Measurements from ENCODE around the gene SUSD3. TPM values are rescaled to one million over a fixed set of nuclear protein-coding genes. Genes with fewer than 3 reads are reported as not detected.

Gene SUSD3
- total and polyA plus RNA-seq, 3 experiments from 2014 or later, result 11.3 to 103 (median 12.3) TPM

DNA sequence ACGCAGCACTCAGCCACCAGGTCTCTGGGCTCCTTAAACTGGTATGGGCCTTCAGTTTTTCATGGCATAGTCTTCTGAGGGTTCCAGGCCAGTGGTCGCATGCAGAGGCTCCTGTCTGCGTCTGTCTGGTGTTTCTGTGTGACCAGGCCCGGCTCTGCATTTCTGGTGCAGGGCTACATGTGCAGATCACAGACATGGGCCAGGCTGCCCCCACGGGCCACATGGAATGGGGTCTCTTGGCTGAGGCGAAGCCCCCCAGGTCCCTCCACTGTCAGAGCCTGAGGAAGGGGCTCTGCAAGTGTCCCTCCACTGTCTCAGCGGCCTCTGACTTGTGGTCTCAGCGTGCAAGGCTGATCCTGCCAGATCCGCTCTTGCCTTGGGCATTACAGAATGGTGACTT, 21.9 kb downstream of the SUSD3 start:
- H3K36me3 ChIP-seq (ENCODE audit: insufficient read depth, low read length), result peaks cover 32% of the 10 kb centered on the region

DNA sequence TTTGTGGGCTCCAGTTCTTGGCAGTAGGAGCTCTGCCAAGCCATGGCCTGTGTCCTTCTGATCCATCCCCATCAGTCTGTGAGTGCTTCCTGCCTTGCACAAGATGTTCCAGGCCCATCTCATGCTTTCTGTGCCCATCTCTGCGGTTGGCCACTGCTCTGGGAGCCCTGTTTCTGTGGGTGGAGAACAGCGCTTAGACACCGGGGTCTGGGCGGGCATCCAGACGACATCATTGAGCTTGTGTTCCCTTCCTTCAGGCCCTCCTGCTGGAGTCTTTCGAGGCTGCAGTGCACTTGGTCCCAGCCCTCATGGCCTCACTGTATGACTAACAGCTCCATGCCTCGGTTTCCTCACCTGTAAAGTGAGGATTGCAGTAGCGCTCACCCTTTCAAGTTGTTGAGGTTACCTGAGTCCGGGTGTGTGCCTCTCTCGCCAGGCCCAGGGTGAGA, 22.6 kb downstream of the SUSD3 start:
- H3K4me1 Mint-ChIP-seq, result peaks cover 13 to 44% (median 14%) of the 10 kb centered on the region in 3 donors
- no peak overlapping the region for H3K4me3 ChIP-seq (ENCODE audit: low read length)
- no peak overlapping the region for H3K27ac ChIP-seq (ENCODE audit: low read depth, low read length)
- ChIA-PET CTCF (interaction anchor here (0.8 to 2.2 kb wide), 3 partner anchors 8 to 77 kb away, joined by 3 to 8 read pairs (median 6); no protein-coding TSS in a partner anchor), POLR2A (no interaction called here)
- peak overlapping the region in 3 of 8 donors; percentile 37 to 77 (median 50) for H3K27ac Mint-ChIP-seq
- H3K9me3 Mint-ChIP-seq, result no peaks in the 10 kb centered on the region
- peaks cover 35% of the 10 kb centered on the region for H3K36me3 ChIP-seq (ENCODE audit: insufficient read depth, low read length)
- H3K36me3 Mint-ChIP-seq, result peaks cover 14 to 75% (median 23%) of the 10 kb centered on the region in 3 donors
- no peaks in the 10 kb centered on the region for H3K27me3 ChIP-seq (ENCODE audit: insufficient read depth, low read length, poor library complexity, severe bottlenecking)
- peaks cover 23% of the 10 kb centered on the region for H3K4me1 ChIP-seq (ENCODE audit: insufficient read depth, low read length)
- no peak overlapping the region for H3K4me3 Mint-ChIP-seq
- no peak for DNase-seq
- no peaks in the 10 kb centered on the region for H3K9me3 ChIP-seq (ENCODE audit: low read length)
- no peaks in the 10 kb centered on the region for H3K27me3 Mint-ChIP-seq

More for the DNA sequence above, 21.9 kb downstream of the SUSD3 start:
- H3K27me3 Mint-ChIP-seq, result no peaks in the 10 kb centered on the region
- ChIA-PET POLR2A (no interaction called here), CTCF (interaction anchor here (0.8 to 2.2 kb wide), 2 partner anchors 9 to 52 kb away, joined by 3 to 6 read pairs; no protein-coding TSS in a partner anchor)
- no peaks in the 10 kb centered on the region for H3K9me3 ChIP-seq (ENCODE audit: low read length)
- H3K4me3 Mint-ChIP-seq, result no peak overlapping the region
- H3K4me1 Mint-ChIP-seq, result peaks cover 13 to 51% (median 15%) of the 10 kb centered on the region in 3 donors
- H3K4me3 ChIP-seq (ENCODE audit: low read length), result no peak overlapping the region
- H3K27me3 ChIP-seq (ENCODE audit: insufficient read depth, low read length, poor library complexity, severe bottlenecking), result no peaks in the 10 kb centered on the region
- H3K9me3 Mint-ChIP-seq, result no peaks in the 10 kb centered on the region
- no peak overlapping the region for H3K27ac ChIP-seq (ENCODE audit: low read depth, low read length)
- peak overlapping the region in 1 of 8 donors; percentile 37 for H3K27ac Mint-ChIP-seq
- H3K4me1 ChIP-seq (ENCODE audit: insufficient read depth, low read length), result peaks cover 25% of the 10 kb centered on the region
- H3K36me3 Mint-ChIP-seq, result peaks cover 9 to 71% (median 18%) of the 10 kb centered on the region in 3 donors
- no peak for DNase-seq

DNA sequence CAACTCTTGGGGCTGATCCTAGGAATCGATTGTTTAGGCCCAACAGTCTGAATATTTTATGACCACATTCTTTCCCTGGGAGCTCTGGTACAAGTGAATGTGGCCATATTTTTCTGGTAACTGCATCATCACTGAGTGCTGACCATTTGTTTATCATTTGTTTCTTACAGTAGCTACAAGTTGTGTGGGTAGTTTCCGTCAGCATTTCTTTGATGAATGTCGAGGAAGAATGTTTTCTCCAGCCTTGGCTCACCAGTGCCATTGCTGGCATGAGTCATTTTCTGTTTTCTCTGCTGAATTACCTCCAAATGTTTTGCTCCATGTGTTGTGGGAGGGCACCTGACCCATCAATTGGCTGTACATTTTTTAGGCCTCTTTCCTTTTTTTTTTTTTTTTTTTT, 23.4 kb downstream of the SUSD3 start:
- peaks cover 13 to 40% (median 14%) of the 10 kb centered on the region in 3 donors for H3K4me1 Mint-ChIP-seq
- POLR2A ChIA-PET, result no interaction called here
- CTCF ChIA-PET, result interaction anchor here (2.0 to 2.5 kb wide), 3 partner anchors 8 to 78 kb away, joined by 6 to 8 read pairs (median 6); no protein-coding TSS in a partner anchor
- peaks cover 19% of the 10 kb centered on the region for H3K4me1 ChIP-seq (ENCODE audit: insufficient read depth, low read length)
- no peaks in the 10 kb centered on the region for H3K27me3 ChIP-seq (ENCODE audit: insufficient read depth, low read length, poor library complexity, severe bottlenecking)
- no peaks in the 10 kb centered on the region for H3K9me3 Mint-ChIP-seq
- peaks cover 18 to 74% (median 27%) of the 10 kb centered on the region in 3 donors for H3K36me3 Mint-ChIP-seq
- no peaks in the 10 kb centered on the region for H3K27me3 Mint-ChIP-seq
- no peak overlapping the region for H3K27ac ChIP-seq (ENCODE audit: low read depth, low read length)
- H3K4me3 Mint-ChIP-seq, result no peak overlapping the region
- H3K36me3 ChIP-seq (ENCODE audit: insufficient read depth, low read length), result peaks cover 37% of the 10 kb centered on the region
- H3K27ac Mint-ChIP-seq, result no peak overlapping the region
- no peaks in the 10 kb centered on the region for H3K9me3 ChIP-seq (ENCODE audit: low read length)
- DNase-seq, result no peak
- H3K4me3 ChIP-seq (ENCODE audit: low read length), result no peak overlapping the region

DNA sequence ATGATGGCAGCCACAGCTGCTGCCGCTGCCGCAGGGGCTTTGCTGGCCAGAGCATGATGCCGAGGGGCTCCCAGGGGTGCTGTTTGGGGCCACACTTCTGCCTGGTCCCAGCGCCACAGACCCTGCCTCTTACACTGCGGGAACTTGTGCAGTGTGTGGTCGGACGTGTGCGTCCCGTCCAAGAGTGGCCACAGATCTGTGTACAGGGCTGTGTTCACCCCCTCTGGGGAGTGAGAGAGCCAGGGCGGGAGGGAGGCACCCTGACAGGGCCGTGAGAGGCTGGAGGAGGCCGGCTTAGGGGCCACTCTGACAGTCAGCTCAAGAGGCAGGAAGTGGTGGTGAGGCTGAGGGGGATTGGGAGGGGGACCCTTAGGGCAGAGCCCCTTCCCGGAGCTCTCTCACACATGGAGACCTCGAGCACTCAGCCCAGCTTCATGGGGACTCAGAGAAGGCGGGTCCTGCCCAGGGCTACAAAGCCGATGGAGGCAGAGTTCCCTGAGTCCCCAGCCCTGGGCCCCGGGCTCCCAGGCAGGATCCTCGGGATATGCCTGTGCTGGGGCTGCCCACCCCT, 24.4 kb downstream of the SUSD3 start:
- peaks cover 15 to 70% (median 25%) of the 10 kb centered on the region in 3 donors for H3K36me3 Mint-ChIP-seq
- H3K27ac ChIP-seq (ENCODE audit: low read depth, low read length), result no peak overlapping the region

DNA sequence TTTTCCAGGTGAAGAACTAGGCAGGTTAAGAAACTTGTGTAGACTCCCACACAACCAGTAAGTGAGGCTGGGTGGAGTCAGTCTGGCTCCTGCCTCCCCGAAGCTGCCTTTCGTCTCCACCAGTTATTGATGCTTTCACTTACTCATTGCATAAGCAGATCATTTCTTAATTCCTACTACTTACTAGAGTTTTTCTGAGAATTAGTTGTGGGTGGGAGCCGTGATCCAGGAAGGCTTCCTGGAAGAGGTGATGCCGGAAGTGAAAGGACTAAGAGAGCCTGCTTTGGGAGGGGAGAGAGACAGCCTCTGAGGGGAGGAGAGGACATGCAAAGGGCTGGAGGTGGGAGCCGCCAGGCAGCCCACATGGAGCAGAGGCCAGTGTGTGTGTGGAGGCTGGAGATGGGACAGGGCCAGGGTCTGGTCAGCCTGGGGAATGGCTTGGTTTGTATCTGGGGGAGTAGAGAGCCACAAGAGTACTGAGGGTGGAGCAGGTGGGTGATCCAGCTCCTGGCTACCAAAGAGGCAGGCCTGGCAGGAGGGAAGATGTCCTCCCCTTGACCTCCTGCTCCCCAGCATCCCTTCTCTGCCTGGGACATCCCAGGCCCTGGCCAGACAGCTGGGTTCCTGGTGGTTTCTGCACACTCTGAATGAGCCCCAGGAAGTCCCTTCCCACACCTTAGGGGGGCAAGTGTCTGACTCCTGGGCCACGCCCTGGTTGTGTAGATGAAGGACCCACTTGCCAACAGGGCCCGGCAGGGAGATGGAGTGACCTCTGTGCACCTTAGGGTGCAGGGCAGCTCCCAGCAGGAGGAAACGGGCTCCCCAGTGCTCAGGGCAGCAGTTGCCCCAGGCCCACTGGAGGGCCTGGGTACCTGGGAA, 25.3 kb downstream of the SUSD3 start:
- H3K36me3 Mint-ChIP-seq, result peaks cover 15 to 74% (median 28%) of the 10 kb centered on the region in 3 donors
- peak overlapping the region in 5 of 7 donors; percentile 23 to 66 (median 58) for H3K4me3 Mint-ChIP-seq
- H3K4me1 Mint-ChIP-seq, result peaks cover 12 to 33% (median 13%) of the 10 kb centered on the region in 3 donors
- Histone ChIP-seq H3K4me3 (ENCODE audit: low read length) (no peak overlapping the region), H3K27me3 (ENCODE audit: insufficient read depth, low read length, poor library complexity, severe bottlenecking) (no peaks in the 10 kb centered on the region), H3K4me1 (ENCODE audit: insufficient read depth, low read length) (peaks cover 19% of the 10 kb centered on the region), H3K9me3 (ENCODE audit: low read length) (no peaks in the 10 kb centered on the region), H3K36me3 (ENCODE audit: insufficient read depth, low read length) (peaks cover 37% of the 10 kb centered on the region), H3K27ac (ENCODE audit: low read depth, low read length) (no peak overlapping the region)
- CTCF ChIA-PET, result interaction anchor here (2.5 kb wide), 1 partner anchor 26 kb away, joined by 6 read pairs; no protein-coding TSS in a partner anchor
- H3K9me3 Mint-ChIP-seq, result no peaks in the 10 kb centered on the region
- H3K27me3 Mint-ChIP-seq, result no peaks in the 10 kb centered on the region
- H3K27ac Mint-ChIP-seq, result peak overlapping the region; percentile 60 to 99 (median 79)
- DNase-seq, result no peak
- POLR2A ChIA-PET, result interaction anchor here (1.5 kb wide), 2 partner anchors 11 to 13 kb away, joined by 3 to 6 read pairs; no protein-coding TSS in a partner anchor

More for the DNA sequence above, 24.4 kb downstream of the SUSD3 start:
- ChIA-PET CTCF (interaction anchor here (2.0 to 2.5 kb wide), 2 partner anchors 26 to 79 kb away, joined by 6 to 8 read pairs; no protein-coding TSS in a partner anchor), POLR2A (interaction anchor here (1.5 kb wide), 2 partner anchors 12 kb away, joined by 3 to 6 read pairs; no protein-coding TSS in a partner anchor)
- DNase-seq, result peak in 1 of 5 donors; percentile 46
- Mint-ChIP-seq H3K27ac (peak overlapping the region in 5 of 8 donors; percentile 22 to 83 (median 63)), H3K4me1 (peaks cover 12 to 33% (median 13%) of the 10 kb centered on the region in 3 donors), H3K9me3 (no peaks in the 10 kb centered on the region), H3K4me3 (peak overlapping the region in 1 of 7 donors; percentile 57), H3K27me3 (no peaks in the 10 kb centered on the region)
- Histone ChIP-seq H3K4me3 (ENCODE audit: low read length) (no peak overlapping the region), H3K9me3 (ENCODE audit: low read length) (no peaks in the 10 kb centered on the region), H3K4me1 (ENCODE audit: insufficient read depth, low read length) (peaks cover 19% of the 10 kb centered on the region), H3K36me3 (ENCODE audit: insufficient read depth, low read length) (peaks cover 37% of the 10 kb centered on the region), H3K27me3 (ENCODE audit: insufficient read depth, low read length, poor library complexity, severe bottlenecking) (no peaks in the 10 kb centered on the region)

DNA sequence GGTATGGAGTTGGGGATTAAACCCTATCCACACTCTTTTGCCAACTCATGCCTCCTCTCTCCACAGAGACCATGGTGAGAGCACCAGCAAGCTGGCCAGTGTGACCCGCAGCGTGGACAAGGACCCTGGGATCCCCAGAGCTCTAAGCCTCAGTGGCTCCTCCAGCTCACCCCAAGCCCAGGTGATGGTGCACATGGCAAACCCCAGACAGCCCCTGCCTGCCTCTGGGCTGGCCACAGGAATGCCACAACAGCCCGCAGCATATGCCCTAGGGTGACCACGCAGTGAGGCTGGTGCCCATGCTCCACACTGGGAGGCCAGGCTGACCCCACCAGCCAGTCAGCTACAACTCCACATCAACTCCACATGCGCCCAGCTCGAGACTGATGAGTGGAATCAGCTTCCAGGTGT, 26.0 kb downstream of the SUSD3 start:
- peaks cover 15 to 71% (median 28%) of the 10 kb centered on the region in 3 donors for H3K36me3 Mint-ChIP-seq
- CTCF ChIA-PET, result no interaction called here
- Histone ChIP-seq H3K4me1 (ENCODE audit: insufficient read depth, low read length) (peaks cover 19% of the 10 kb centered on the region), H3K4me3 (ENCODE audit: low read length) (no peak overlapping the region), H3K27me3 (ENCODE audit: insufficient read depth, low read length, poor library complexity, severe bottlenecking) (no peaks in the 10 kb centered on the region), H3K9me3 (ENCODE audit: low read length) (no peaks in the 10 kb centered on the region), H3K27ac (ENCODE audit: low read depth, low read length) (no peak overlapping the region), H3K36me3 (ENCODE audit: insufficient read depth, low read length) (peaks cover 32% of the 10 kb centered on the region)
- peak in 1 of 5 donors; percentile 27 for DNase-seq
- no peaks in the 10 kb centered on the region for H3K27me3 Mint-ChIP-seq
- H3K9me3 Mint-ChIP-seq, result no peaks in the 10 kb centered on the region
- peaks cover 12 to 36% (median 15%) of the 10 kb centered on the region in 3 donors for H3K4me1 Mint-ChIP-seq
- H3K4me3 Mint-ChIP-seq, result no peak overlapping the region
- peak overlapping the region in 1 of 8 donors; percentile 27 for H3K27ac Mint-ChIP-seq
- POLR2A ChIA-PET, result interaction anchor here (1.0 to 1.5 kb wide), 2 partner anchors 11 to 47 kb away, joined by 3 to 6 read pairs; no protein-coding TSS in a partner anchor

DNA sequence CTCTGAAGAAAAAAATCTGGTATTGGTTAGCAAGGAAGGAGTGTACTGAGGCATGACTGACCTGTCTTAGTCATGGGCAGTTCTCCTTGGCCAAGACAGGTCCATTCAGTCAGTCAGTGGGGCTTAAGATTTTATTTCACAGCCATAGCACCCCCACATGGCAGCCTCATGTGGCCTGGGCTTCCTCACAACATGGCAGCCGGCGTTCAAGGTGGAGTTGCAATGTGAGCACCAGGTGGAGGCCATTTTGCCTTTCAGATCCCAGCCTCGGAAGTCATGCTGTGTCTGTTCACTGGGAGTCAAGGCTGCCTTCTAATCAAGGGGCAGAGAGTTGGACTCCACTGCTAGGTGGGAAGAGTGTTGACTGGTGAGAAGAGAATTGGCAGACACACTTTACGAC, 27.2 kb downstream of the SUSD3 start:
- Histone ChIP-seq H3K27ac (ENCODE audit: low read depth, low read length) (no peak overlapping the region), H3K27me3 (ENCODE audit: insufficient read depth, low read length, poor library complexity, severe bottlenecking) (no peaks in the 10 kb centered on the region), H3K9me3 (ENCODE audit: low read length) (no peaks in the 10 kb centered on the region), H3K36me3 (ENCODE audit: insufficient read depth, low read length) (peaks cover 26% of the 10 kb centered on the region), H3K4me1 (ENCODE audit: insufficient read depth, low read length) (peaks cover 19% of the 10 kb centered on the region), H3K4me3 (ENCODE audit: low read length) (no peak overlapping the region)
- H3K4me1 Mint-ChIP-seq, result peaks cover 14 to 42% (median 23%) of the 10 kb centered on the region in 3 donors
- POLR2A ChIA-PET, result interaction anchor here (0.6 to 1.0 kb wide), 2 partner anchors 35 to 49 kb away, joined by 3 to 4 read pairs; no protein-coding TSS in a partner anchor
- H3K9me3 Mint-ChIP-seq, result no peaks in the 10 kb centered on the region
- H3K27me3 Mint-ChIP-seq, result no peaks in the 10 kb centered on the region
- H3K27ac Mint-ChIP-seq, result peak overlapping the region in 1 of 8 donors; percentile 34
- CTCF ChIA-PET, result no interaction called here
- DNase-seq, result no peak
- peaks cover 10 to 67% (median 22%) of the 10 kb centered on the region in 3 donors for H3K36me3 Mint-ChIP-seq
- no peak overlapping the region for H3K4me3 Mint-ChIP-seq

All from CD8-positive, alpha-beta memory T cell (primary cell).